MCF 10A (cell line): ENCODE measurements around the gene TNNT1. TPM values are rescaled to one million over a fixed set of nuclear protein-coding genes. Genes with fewer than 3 reads are reported as not detected.

Experiments used
- BruUV-seq: library from RNA; stranded (reverse); fragments of 400-500 nt; replicated peaks from 2 replicates; lab custom pipeline; 2021; lab: Mats Ljungman, UMichigan
- CTCF ChIA-PET: fragments of 300-600 bp; sonication (Branson Sonifier 250); formaldehyde crosslinking; extraction: SDS; loops from one replicate; lab custom pipeline; 2021; ENCODE audit warnings: antibody characterized with exemption, inconsistent platforms; lab: Yijun Ruan, JAX
- POLR2A ChIA-PET: fragments of 300-600, 350-650 bp; sonication (Branson Sonifier 250); formaldehyde crosslinking; extraction: SDS; loops from one replicate; lab custom pipeline; 2020; ENCODE audit warnings: antibody characterized with exemption, inconsistent platforms; lab: Yijun Ruan, JAX
- DNase-seq: peaks from one replicate; pipeline ENCODE4 v3.0.0-alpha.2; 2018; ENCODE audit not compliant: unreplicated experiment
- H3K27ac Mint-ChIP-seq: one replicate; pipeline ENCODE4 v1.8.0; 2022; ENCODE audit warnings: mild to moderate bottlenecking, low read depth, mixed read lengths; ENCODE audit not compliant: unreplicated experiment
- H3K27me3 Mint-ChIP-seq: one replicate; pipeline ENCODE4 v1.8.0; 2022; ENCODE audit warnings: mixed read lengths; ENCODE audit not compliant: insufficient read depth, unreplicated experiment
- H3K36me3 Mint-ChIP-seq: one replicate; pipeline ENCODE4 v1.8.0; 2022; ENCODE audit warnings: mild to moderate bottlenecking, moderate library complexity, mixed read lengths; ENCODE audit not compliant: insufficient read depth, unreplicated experiment
- H3K4me1 Mint-ChIP-seq: one replicate; pipeline ENCODE4 v1.8.0; 2022; ENCODE audit warnings: mixed read lengths; ENCODE audit not compliant: insufficient read depth, unreplicated experiment
- H3K4me3 Mint-ChIP-seq: one replicate; pipeline ENCODE4 v1.8.0; 2022; ENCODE audit warnings: mild to moderate bottlenecking, moderate library complexity, mixed read lengths; ENCODE audit not compliant: unreplicated experiment
- H3K9me3 Mint-ChIP-seq: one replicate; pipeline ENCODE4 v1.8.0; 2022; ENCODE audit warnings: mixed read lengths; ENCODE audit not compliant: unreplicated experiment
- CTCF ChIP-seq: fragments of 200-600 bp; IDR thresholded peaks from one replicate; pipeline ENCODE4 v1.8.0; 2022; ENCODE audit warnings: antibody characterized with exemption, mild to moderate bottlenecking; ENCODE audit not compliant: unreplicated experiment
- intact Hi-C: fragments of 100-400 bp; cut with micrococcal nuclease; formaldehyde crosslinking; loops from 2 replicates; pipeline ENCODE4 v1.14.1; 2022
- total RNA-seq: library from RNA; stranded (reverse); gene quantifications from 2 replicates; pipeline ENCODE4 v1.2.3, GENCODE V29; 2022

TNNT1 gene
- total RNA-seq, 1 experiment from 2014 or later, result 32.3 TPM

GRCh38 chr19:55106591-55106990 is 42.4 kb downstream of the TNNT1 start:
- BruUV-seq, result no TSS peak
- no peak for TF ChIP-seq CTCF
- no peaks in the 10 kb centered on the region for H3K27me3 Mint-ChIP-seq
- ChIA-PET POLR2A (no interaction called here), CTCF (interaction anchor here (0.7 to 6.4 kb wide), 2 partner anchors 18 to 434 kb away, joined by 3 to 36 read pairs; no protein-coding TSS in a partner anchor)
- no peak overlapping the region for H3K4me3 Mint-ChIP-seq
- no peak for DNase-seq
- intact Hi-C loops, result no loop called here
- no peaks in the 10 kb centered on the region for H3K9me3 Mint-ChIP-seq
- peaks cover 52% of the 10 kb centered on the region for H3K36me3 Mint-ChIP-seq
- H3K27ac Mint-ChIP-seq, result no peak overlapping the region
- no peaks in the 10 kb centered on the region for H3K4me1 Mint-ChIP-seq

GRCh38 chr19:55105237-55105636 is 43.8 kb downstream of the TNNT1 start:
- Mint-ChIP-seq H3K27me3 (no peaks in the 10 kb centered on the region), H3K27ac (no peak overlapping the region), H3K4me3 (no peak overlapping the region), H3K36me3 (peaks cover 54% of the 10 kb centered on the region), H3K9me3 (no peaks in the 10 kb centered on the region), H3K4me1 (no peaks in the 10 kb centered on the region)
- ChIA-PET CTCF (interaction anchor here (6.4 kb wide), 1 partner anchor 17 kb away, joined by 36 read pairs; no protein-coding TSS in a partner anchor), POLR2A (no interaction called here)
- no TSS peak for BruUV-seq
- intact Hi-C loops, result no loop called here
- TF ChIP-seq CTCF, result no peak
- no peak for DNase-seq

GRCh38 chr19:55103190-55103589 is 45.8 kb downstream of the TNNT1 start:
- no peak for DNase-seq
- ChIA-PET CTCF (interaction anchor here (1.4 to 6.4 kb wide), 2 partner anchors 15 to 37 kb away, joined by 4 to 36 read pairs; no protein-coding TSS in a partner anchor), POLR2A (no interaction called here)
- no peak overlapping the region for H3K4me3 Mint-ChIP-seq
- no peak overlapping the region for H3K27ac Mint-ChIP-seq
- H3K4me1 Mint-ChIP-seq, result no peaks in the 10 kb centered on the region
- H3K9me3 Mint-ChIP-seq, result no peaks in the 10 kb centered on the region
- H3K36me3 Mint-ChIP-seq, result peaks cover 43% of the 10 kb centered on the region
- BruUV-seq, result no TSS peak
- no peak for TF ChIP-seq CTCF
- H3K27me3 Mint-ChIP-seq, result no peaks in the 10 kb centered on the region
- intact Hi-C loops, result no loop called here

GRCh38 chr19:55101261-55101660 is 47.7 kb downstream of the TNNT1 start:
- no peak for TF ChIP-seq CTCF
- no TSS peak for BruUV-seq
- H3K4me1 Mint-ChIP-seq, result no peaks in the 10 kb centered on the region
- ChIA-PET POLR2A (no interaction called here), CTCF (interaction anchor here (0.7 to 6.4 kb wide), 2 partner anchors 13 to 366 kb away, joined by 7 to 36 read pairs; no protein-coding TSS in a partner anchor)
- H3K27me3 Mint-ChIP-seq, result no peaks in the 10 kb centered on the region
- no peak for DNase-seq
- H3K27ac Mint-ChIP-seq, result no peak overlapping the region
- peaks cover 36% of the 10 kb centered on the region for H3K36me3 Mint-ChIP-seq
- intact Hi-C loops, result no loop called here
- H3K9me3 Mint-ChIP-seq, result no peaks in the 10 kb centered on the region
- no peak overlapping the region for H3K4me3 Mint-ChIP-seq
